K562 (cell line): ENCODE data around the gene AJAP1.

Source experiments
- BHLHE40 ChIP-seq: IDR thresholded peaks from 2 replicates; pipeline ENCODE4 v1.6.1; 2011; ENCODE audit warnings: low read length, improper control_type of control experiment
- EP300 ChIP-seq: IDR thresholded peaks from 2 replicates; pipeline ENCODE4 v1.6.1; 2012; ENCODE audit warnings: low read length, improper control_type of control experiment
- KAT7 ChIP-seq: sonication (generic); formaldehyde crosslinking; IDR thresholded peaks from 2 replicates; pipeline ENCODE4 v1.8.0; 2022; ENCODE audit warnings: missing genetic modification reagents, mild to moderate bottlenecking, borderline replicate concordance
- RCOR1 ChIP-seq, 2 experiments: IDR thresholded peaks; 2 replicates each; pipeline ENCODE4 v1.6.1; 2012; ENCODE audit warnings: low read depth in 2 of 2, low read length in 2 of 2, borderline replicate concordance in 1 of 2, improper control_type of control experiment in 1 of 2
- TARDBP ChIP-seq: fragments of 450-650 bp; IDR thresholded peaks from 2 replicates; pipeline ENCODE4 v1.6.1; 2016
- ZFP36 ChIP-seq: fragments of 150-350 bp; IDR thresholded peaks from 2 replicates; pipeline ENCODE4 v1.6.1; 2018; ENCODE audit warnings: low read length, low read depth; ENCODE audit not compliant: partially characterized antibody
- TF ChIP-seq, protein P1 (sequence below), 2 experiments: fragments of 450-650 bp; formaldehyde crosslinking in 1 of 2; IDR thresholded peaks; 2 replicates each; pipeline versions ENCODE4 v1.4.0 to v1.6.1; 2014 to 2020; ENCODE audit warnings: mild to moderate bottlenecking in 2 of 2, borderline replicate concordance in 1 of 2, low read depth in 1 of 2

DNA sequence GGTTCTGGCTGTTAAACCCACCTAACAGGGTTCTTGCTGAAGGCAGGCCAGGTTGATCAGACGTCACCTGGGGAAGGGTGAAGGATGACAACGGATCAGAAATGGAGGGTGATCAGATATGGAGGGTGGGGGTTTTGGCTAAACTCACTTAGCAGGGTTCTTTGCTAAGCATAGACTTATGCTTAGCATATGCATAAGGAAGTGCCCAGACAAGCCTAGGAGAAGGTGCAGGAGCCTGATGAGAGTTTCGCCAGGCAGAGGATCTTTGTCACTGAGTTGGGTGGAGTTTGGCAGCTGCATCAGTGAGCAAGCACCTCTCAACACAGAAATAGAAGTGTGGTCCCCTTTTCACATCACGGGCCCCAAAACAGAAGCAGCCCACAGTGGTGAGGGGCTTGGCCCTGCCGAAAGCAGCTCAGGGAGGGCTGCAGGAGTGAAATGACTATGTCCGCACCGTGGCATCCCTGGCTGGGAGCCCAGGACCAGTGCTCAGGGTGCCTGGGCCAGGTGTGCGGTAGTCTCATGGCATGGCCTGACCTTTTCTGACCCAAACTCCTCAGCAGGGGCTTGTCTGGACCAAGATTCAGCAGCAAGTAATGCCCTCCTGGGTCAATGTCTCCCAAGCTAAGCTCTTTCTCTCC is 101.6 kb downstream of the AJAP1 start:
- TF ChIP-seq ZFP36 (no peak), EP300 (no peak), RCOR1 (IDR thresholded peaks at IDR 0.05; ENCODE audit: borderline replicate concordance in 1 of 2, low read depth in 2 of 2, low read length in 2 of 2) (no peak), KAT7 (CRISPR knock-in tag) (no peak), TARDBP (no peak), BHLHE40 (no peak)
- TF ChIP-seq, protein P1, sequence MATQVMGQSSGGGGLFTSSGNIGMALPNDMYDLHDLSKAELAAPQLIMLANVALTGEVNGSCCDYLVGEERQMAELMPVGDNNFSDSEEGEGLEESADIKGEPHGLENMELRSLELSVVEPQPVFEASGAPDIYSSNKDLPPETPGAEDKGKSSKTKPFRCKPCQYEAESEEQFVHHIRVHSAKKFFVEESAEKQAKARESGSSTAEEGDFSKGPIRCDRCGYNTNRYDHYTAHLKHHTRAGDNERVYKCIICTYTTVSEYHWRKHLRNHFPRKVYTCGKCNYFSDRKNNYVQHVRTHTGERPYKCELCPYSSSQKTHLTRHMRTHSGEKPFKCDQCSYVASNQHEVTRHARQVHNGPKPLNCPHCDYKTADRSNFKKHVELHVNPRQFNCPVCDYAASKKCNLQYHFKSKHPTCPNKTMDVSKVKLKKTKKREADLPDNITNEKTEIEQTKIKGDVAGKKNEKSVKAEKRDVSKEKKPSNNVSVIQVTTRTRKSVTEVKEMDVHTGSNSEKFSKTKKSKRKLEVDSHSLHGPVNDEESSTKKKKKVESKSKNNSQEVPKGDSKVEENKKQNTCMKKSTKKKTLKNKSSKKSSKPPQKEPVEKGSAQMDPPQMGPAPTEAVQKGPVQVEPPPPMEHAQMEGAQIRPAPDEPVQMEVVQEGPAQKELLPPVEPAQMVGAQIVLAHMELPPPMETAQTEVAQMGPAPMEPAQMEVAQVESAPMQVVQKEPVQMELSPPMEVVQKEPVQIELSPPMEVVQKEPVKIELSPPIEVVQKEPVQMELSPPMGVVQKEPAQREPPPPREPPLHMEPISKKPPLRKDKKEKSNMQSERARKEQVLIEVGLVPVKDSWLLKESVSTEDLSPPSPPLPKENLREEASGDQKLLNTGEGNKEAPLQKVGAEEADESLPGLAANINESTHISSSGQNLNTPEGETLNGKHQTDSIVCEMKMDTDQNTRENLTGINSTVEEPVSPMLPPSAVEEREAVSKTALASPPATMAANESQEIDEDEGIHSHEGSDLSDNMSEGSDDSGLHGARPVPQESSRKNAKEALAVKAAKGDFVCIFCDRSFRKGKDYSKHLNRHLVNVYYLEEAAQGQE (IDR thresholded peaks at IDR 0.05; ENCODE audit: borderline replicate concordance): no peak
- TF ChIP-seq, protein P1 (CRISPR knock-in tag; IDR thresholded peaks at IDR 0.05; ENCODE audit: low read depth): no peak
